Measurements from ENCODE around the gene SEMA4D. TPM values are rescaled to one million over a fixed set of nuclear protein-coding genes. Genes with fewer than 3 reads are reported as not detected.
"Not testable (repeated sequence)": the region's sequence is repeated elsewhere in the genome, so short reads cannot be mapped to it uniquely, and the experiment has no call there.

SEMA4D gene
- total and polyA plus RNA-seq, 4 donors = 30.9 to 124 (median 89.0) TPM

DNA sequence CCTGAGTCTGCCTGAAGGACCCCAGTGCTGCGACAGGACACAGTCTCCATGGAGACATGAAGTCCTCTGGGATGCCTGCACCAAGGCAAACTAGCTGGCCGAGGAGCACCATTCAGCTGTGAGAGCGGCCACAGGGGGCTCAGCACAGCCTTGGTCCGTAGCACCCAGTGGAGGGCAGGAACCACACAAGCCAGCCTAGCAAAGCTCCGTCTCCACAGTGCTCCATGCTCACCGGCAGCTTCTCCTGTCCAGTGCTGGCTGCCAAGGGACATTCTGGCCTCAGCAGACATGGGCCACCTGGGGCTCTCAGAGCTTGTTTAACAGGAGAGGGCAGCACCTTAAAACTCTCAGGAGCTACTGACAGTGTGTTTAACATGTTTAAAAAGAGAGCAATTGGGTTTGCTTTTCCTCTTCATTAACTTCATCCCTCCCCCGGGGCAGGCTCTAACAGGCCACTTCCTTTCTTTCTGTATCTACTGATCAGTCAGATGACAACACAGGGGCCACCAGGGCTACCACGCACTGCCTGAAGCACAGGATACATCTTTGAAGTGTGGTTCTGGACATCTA, 122.6 kb downstream of the SEMA4D start:
- peak in 1 of 6 donors; percentile 35 for DNase-seq (ENCODE audit: low read depth in 4 of 6, low spot score in 6 of 6)
- peaks cover 7% of the 10 kb centered on the region for H3K4me1 ChIP-seq (ENCODE audit: control insufficient read depth, insufficient read depth, low read length)
- no peak overlapping the region for H3K4me3 ChIP-seq (ENCODE audit: low read depth, low read length)
- H3K27ac ChIP-seq (ENCODE audit: low read depth, low read length) = no peak overlapping the region
- peaks cover 67% of the 10 kb centered on the region for H3K36me3 ChIP-seq (ENCODE audit: control insufficient read depth, insufficient read depth, low read length)
- no peaks in the 10 kb centered on the region for H3K9me3 ChIP-seq (ENCODE audit: control insufficient read depth, insufficient read depth, low read length)
- 45% methylated on average over 7 of the region's 8 CpGs for WGBS (ENCODE audit: insufficient coverage)
- H3K27me3 ChIP-seq (ENCODE audit: control insufficient read depth, insufficient read depth, low read length) = no peaks in the 10 kb centered on the region

GRCh38 chr9:89374176-89374575, 123.7 kb downstream of the SEMA4D start:
- no peak for DNase-seq (ENCODE audit: low read depth in 4 of 6, low spot score in 6 of 6)
- Histone ChIP-seq H3K27ac (ENCODE audit: low read depth, low read length) (no peak overlapping the region), H3K9me3 (ENCODE audit: control insufficient read depth, insufficient read depth, low read length) (no peaks in the 10 kb centered on the region), H3K4me3 (ENCODE audit: low read depth, low read length) (no peak overlapping the region), H3K4me1 (ENCODE audit: control insufficient read depth, insufficient read depth, low read length) (peaks cover 7% of the 10 kb centered on the region), H3K27me3 (ENCODE audit: control insufficient read depth, insufficient read depth, low read length) (no peaks in the 10 kb centered on the region), H3K36me3 (ENCODE audit: control insufficient read depth, insufficient read depth, low read length) (peaks cover 66% of the 10 kb centered on the region)
- 80% methylated on average over 2 of the region's 4 CpGs for WGBS (ENCODE audit: insufficient coverage)

- H3K4me1 ChIP-seq (ENCODE audit: control insufficient read depth, insufficient read depth, low read length) = peaks cover 7% of the 10 kb centered on the region
- no peak overlapping the region for H3K27ac ChIP-seq (ENCODE audit: low read depth, low read length)
- 90% methylated on average over 8 of the region's 8 CpGs for WGBS (ENCODE audit: insufficient coverage)
- H3K27me3 ChIP-seq (ENCODE audit: control insufficient read depth, insufficient read depth, low read length) = no peaks in the 10 kb centered on the region
- DNase-seq (ENCODE audit: low read depth in 4 of 6, low spot score in 6 of 6) = no peak
- no peak overlapping the region for H3K4me3 ChIP-seq (ENCODE audit: low read depth, low read length)
- no peaks in the 10 kb centered on the region for H3K9me3 ChIP-seq (ENCODE audit: control insufficient read depth, insufficient read depth, low read length)
- peaks cover 60% of the 10 kb centered on the region for H3K36me3 ChIP-seq (ENCODE audit: control insufficient read depth, insufficient read depth, low read length)
These were observed 124.9 kb downstream of the SEMA4D start for GRCh38 chr9:89372979-89373378.

DNA sequence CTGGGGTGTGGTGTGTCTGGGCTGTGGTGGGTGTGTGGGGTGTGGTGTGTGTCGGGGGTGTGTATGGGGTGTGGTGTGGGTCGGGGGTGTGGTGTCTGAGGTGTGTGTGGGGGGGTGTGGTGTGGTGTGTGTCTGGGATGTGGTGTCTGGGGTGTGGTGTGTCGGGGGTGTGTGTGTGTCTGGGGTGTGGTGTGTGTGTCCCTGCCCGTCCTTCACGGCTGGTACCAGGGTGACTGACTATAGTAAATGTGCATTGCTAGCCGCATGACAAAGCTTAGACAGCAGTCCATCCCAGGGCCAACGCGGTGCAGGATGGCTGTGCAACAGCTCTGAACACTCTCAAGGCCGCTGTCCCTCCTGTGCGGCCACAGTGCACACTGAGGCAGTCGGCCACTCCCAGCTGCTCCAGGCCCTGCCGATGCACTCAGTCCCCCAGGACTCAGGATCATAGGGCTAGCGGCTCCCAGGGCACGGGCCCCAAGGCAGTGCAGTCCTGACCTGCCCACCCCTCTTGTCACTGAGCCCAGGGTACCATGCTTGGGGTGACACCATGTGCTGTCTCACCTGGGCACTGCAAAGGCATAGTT, 125.6 kb downstream of the SEMA4D start:
- Histone ChIP-seq H3K36me3 (ENCODE audit: control insufficient read depth, insufficient read depth, low read length) (peaks cover 58% of the 10 kb centered on the region), H3K27me3 (ENCODE audit: control insufficient read depth, insufficient read depth, low read length) (no peaks in the 10 kb centered on the region), H3K4me1 (ENCODE audit: control insufficient read depth, insufficient read depth, low read length) (peaks cover 7% of the 10 kb centered on the region), H3K9me3 (ENCODE audit: control insufficient read depth, insufficient read depth, low read length) (no peaks in the 10 kb centered on the region), H3K4me3 (ENCODE audit: low read depth, low read length) (no peak overlapping the region), H3K27ac (ENCODE audit: low read depth, low read length) (no peak overlapping the region)
- WGBS (ENCODE audit: insufficient coverage) = 77% methylated on average over 13 of the region's 14 CpGs
- DNase-seq (ENCODE audit: low read depth in 4 of 6, low spot score in 6 of 6) = no peak

- WGBS (ENCODE audit: insufficient coverage) = 83% methylated on average over 1 of the region's 5 CpGs
- H3K27ac ChIP-seq (ENCODE audit: low read depth, low read length); H3K9me3 ChIP-seq (ENCODE audit: control insufficient read depth, insufficient read depth, low read length); H3K4me1 ChIP-seq (ENCODE audit: control insufficient read depth, insufficient read depth, low read length); H3K4me3 ChIP-seq (ENCODE audit: low read depth, low read length); DNase-seq (ENCODE audit: low read depth in 4 of 6, low spot score in 6 of 6); H3K27me3 ChIP-seq (ENCODE audit: control insufficient read depth, insufficient read depth, low read length): not testable (repeated sequence)
- H3K36me3 ChIP-seq (ENCODE audit: control insufficient read depth, insufficient read depth, low read length) = peaks cover 56% of the 10 kb centered on the region
These were observed 126.1 kb downstream of the SEMA4D start for GRCh38 chr9:89371791-89372190.

DNA sequence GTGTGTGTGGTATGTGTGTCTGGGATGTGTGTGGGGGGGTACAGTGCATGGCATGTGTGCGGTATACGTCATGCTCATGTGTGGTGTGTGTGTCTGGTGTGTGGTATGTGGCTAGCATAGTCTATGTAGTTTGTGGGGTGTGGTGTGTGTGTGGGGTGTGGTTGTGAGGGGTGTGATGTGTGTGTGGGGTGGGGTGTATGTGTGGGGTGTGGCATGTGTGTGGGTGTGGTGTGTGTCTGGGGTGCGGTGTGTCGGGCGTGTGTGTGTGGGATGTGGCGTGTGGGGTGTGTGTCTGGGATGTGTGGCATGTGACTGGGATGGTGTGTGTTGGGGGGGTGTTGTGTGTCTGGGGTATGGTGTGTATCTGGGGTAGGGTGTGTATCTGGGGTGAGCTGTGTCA, 127.3 kb downstream of the SEMA4D start:
- Histone ChIP-seq H3K27me3 (ENCODE audit: control insufficient read depth, insufficient read depth, low read length) (no peaks in the 10 kb centered on the region), H3K9me3 (ENCODE audit: control insufficient read depth, insufficient read depth, low read length) (no peaks in the 10 kb centered on the region), H3K4me3 (ENCODE audit: low read depth, low read length) (no peak overlapping the region), H3K36me3 (ENCODE audit: control insufficient read depth, insufficient read depth, low read length) (peaks cover 52% of the 10 kb centered on the region), H3K27ac (ENCODE audit: low read depth, low read length) (no peak overlapping the region), H3K4me1 (ENCODE audit: control insufficient read depth, insufficient read depth, low read length) (peaks cover 7% of the 10 kb centered on the region)
- no peak for DNase-seq (ENCODE audit: low read depth in 4 of 6, low spot score in 6 of 6)
- WGBS (ENCODE audit: insufficient coverage) = 98% methylated on average over 6 of the region's 6 CpGs

DNA sequence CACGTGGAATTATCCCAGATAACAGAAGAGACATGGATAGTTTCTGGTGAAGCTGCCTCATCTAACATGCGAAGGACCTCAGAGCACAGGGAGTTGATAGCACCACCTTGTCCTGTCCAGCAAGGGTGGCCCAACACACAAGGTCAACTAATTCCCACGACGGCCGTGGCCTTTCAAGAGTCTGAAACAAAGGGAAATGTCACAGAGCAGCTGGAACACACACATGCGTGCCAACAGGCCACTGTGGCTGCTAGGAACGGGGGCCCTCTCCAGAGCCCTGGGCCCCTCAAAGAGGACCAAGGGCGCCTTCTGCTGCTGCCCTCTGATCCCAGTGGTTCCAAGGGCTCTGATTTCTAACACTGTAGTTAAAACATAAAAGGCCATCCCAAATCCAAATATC, 128.9 kb downstream of the SEMA4D start:
- no peak for DNase-seq (ENCODE audit: low read depth in 4 of 6, low spot score in 6 of 6)
- Histone ChIP-seq H3K9me3 (ENCODE audit: control insufficient read depth, insufficient read depth, low read length) (no peaks in the 10 kb centered on the region), H3K4me3 (ENCODE audit: low read depth, low read length) (no peak overlapping the region), H3K36me3 (ENCODE audit: control insufficient read depth, insufficient read depth, low read length) (peaks cover 61% of the 10 kb centered on the region), H3K27ac (ENCODE audit: low read depth, low read length) (no peak overlapping the region), H3K27me3 (ENCODE audit: control insufficient read depth, insufficient read depth, low read length) (no peaks in the 10 kb centered on the region), H3K4me1 (ENCODE audit: control insufficient read depth, insufficient read depth, low read length) (no peaks in the 10 kb centered on the region)
- WGBS (ENCODE audit: insufficient coverage) = 86% methylated on average over 5 of the region's 8 CpGs

- no peaks in the 10 kb centered on the region for H3K27me3 ChIP-seq (ENCODE audit: control insufficient read depth, insufficient read depth, low read length)
- peaks cover 64% of the 10 kb centered on the region for H3K36me3 ChIP-seq (ENCODE audit: control insufficient read depth, insufficient read depth, low read length)
- no peak overlapping the region for H3K27ac ChIP-seq (ENCODE audit: low read depth, low read length)
- 90% methylated on average over 5 of the region's 7 CpGs for WGBS (ENCODE audit: insufficient coverage)
- no peak overlapping the region for H3K4me3 ChIP-seq (ENCODE audit: low read depth, low read length)
- no peak for DNase-seq (ENCODE audit: low read depth in 4 of 6, low spot score in 6 of 6)
- H3K9me3 ChIP-seq (ENCODE audit: control insufficient read depth, insufficient read depth, low read length) = no peaks in the 10 kb centered on the region
- H3K4me1 ChIP-seq (ENCODE audit: control insufficient read depth, insufficient read depth, low read length) = no peaks in the 10 kb centered on the region
These were observed 129.4 kb downstream of the SEMA4D start for GRCh38 chr9:89368550-89368949.

GRCh38 chr9:89367726-89368437, 130.0 kb downstream of the SEMA4D start:
- no peak overlapping the region for H3K4me3 ChIP-seq (ENCODE audit: low read depth, low read length)
- WGBS (ENCODE audit: insufficient coverage) = 76% methylated on average over 14 of the region's 14 CpGs
- no peak for DNase-seq (ENCODE audit: low read depth in 4 of 6, low spot score in 6 of 6)
- H3K4me1 ChIP-seq (ENCODE audit: control insufficient read depth, insufficient read depth, low read length) = peaks cover 5% of the 10 kb centered on the region
- no peaks in the 10 kb centered on the region for H3K27me3 ChIP-seq (ENCODE audit: control insufficient read depth, insufficient read depth, low read length)
- peaks cover 64% of the 10 kb centered on the region for H3K36me3 ChIP-seq (ENCODE audit: control insufficient read depth, insufficient read depth, low read length)
- no peak overlapping the region for H3K27ac ChIP-seq (ENCODE audit: low read depth, low read length)
- H3K9me3 ChIP-seq (ENCODE audit: control insufficient read depth, insufficient read depth, low read length) = no peaks in the 10 kb centered on the region

DNA sequence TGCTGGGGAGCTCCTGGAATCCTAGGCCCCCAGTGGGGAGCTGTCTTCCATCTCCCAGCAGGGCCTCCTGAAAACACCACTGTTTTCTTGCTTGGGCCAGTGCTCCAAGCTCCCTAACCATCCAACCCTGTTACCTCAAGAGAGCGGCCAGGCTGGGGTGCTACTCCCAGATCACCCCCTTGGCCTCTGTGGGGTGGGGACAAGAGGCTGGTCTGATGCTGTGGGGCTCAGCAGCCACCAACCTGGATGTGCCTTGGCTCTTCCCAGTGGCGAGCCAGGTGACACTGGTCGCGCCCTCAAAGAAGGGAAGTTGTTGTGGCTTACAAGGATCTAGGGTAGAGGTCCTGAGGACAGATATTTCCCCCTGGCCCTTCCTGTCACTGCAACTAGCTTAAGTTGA, 130.6 kb downstream of the SEMA4D start:
- peaks cover 65% of the 10 kb centered on the region for H3K36me3 ChIP-seq (ENCODE audit: control insufficient read depth, insufficient read depth, low read length)
- H3K9me3 ChIP-seq (ENCODE audit: control insufficient read depth, insufficient read depth, low read length) = no peaks in the 10 kb centered on the region
- WGBS (ENCODE audit: insufficient coverage) = 100% methylated on average over 4 of the region's 4 CpGs
- H3K27ac ChIP-seq (ENCODE audit: low read depth, low read length) = no peak overlapping the region
- peaks cover 11% of the 10 kb centered on the region for H3K4me1 ChIP-seq (ENCODE audit: control insufficient read depth, insufficient read depth, low read length)
- no peak overlapping the region for H3K4me3 ChIP-seq (ENCODE audit: low read depth, low read length)
- DNase-seq (ENCODE audit: low read depth in 4 of 6, low spot score in 6 of 6) = no peak
- no peaks in the 10 kb centered on the region for H3K27me3 ChIP-seq (ENCODE audit: control insufficient read depth, insufficient read depth, low read length)
